ENCODE data around the gene APOC3. TPM values are rescaled to one million over a fixed set of nuclear protein-coding genes. Genes with fewer than 3 reads are reported as not detected.

The APOC3 gene
- total RNA-seq, 1 experiment from 2014 or later: 2.5 TPM

DNA sequence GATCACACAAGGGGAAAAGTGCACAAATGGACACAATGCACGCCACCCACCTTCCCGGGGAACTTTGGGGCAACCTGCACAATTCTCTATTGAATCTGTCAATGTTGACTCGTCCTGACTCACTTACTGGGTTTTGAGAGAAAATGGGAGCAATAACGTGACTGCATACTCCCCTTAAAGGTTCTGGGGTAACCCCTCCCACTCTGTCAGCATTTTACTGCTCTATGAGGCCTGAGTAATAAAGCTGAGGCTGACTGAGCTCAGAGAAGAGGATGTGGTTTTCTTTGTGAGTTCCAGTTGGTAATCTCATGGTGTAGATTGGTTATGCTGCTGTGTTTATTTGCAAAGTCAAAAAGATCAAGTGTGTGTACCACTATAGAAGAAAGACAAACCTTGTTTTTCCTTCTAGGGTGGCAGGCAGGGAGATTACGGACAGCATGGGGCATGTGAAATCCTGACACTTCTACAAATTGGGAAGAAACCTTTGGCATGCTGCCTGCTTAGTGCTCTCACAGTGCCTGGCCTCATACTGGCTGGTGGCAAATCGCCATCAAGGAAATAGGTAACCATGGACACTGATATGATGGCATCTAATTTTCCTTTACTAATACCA, 23.9 kb downstream of the APOC3 start (continued):
- TF ChIP-seq, protein P1, sequence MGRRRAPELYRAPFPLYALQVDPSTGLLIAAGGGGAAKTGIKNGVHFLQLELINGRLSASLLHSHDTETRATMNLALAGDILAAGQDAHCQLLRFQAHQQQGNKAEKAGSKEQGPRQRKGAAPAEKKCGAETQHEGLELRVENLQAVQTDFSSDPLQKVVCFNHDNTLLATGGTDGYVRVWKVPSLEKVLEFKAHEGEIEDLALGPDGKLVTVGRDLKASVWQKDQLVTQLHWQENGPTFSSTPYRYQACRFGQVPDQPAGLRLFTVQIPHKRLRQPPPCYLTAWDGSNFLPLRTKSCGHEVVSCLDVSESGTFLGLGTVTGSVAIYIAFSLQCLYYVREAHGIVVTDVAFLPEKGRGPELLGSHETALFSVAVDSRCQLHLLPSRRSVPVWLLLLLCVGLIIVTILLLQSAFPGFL (CRISPR knock-in tag; IDR thresholded peaks at IDR 0.05; ENCODE audit: borderline replicate concordance): no peak
- no peak for TF ChIP-seq ZNF416 (CRISPR knock-in tag; IDR thresholded peaks at IDR 0.05)
- TF ChIP-seq, protein P2, sequence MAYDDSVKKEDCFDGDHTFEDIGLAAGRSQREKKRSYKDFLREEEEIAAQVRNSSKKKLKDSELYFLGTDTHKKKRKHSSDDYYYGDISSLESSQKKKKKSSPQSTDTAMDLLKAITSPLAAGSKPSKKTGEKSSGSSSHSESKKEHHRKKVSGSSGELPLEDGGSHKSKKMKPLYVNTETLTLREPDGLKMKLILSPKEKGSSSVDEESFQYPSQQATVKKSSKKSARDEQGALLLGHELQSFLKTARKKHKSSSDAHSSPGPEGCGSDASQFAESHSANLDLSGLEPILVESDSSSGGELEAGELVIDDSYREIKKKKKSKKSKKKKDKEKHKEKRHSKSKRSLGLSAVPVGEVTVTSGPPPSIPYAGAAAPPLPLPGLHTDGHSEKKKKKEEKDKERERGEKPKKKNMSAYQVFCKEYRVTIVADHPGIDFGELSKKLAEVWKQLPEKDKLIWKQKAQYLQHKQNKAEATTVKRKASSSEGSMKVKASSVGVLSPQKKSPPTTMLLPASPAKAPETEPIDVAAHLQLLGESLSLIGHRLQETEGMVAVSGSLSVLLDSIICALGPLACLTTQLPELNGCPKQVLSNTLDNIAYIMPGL (CRISPR knock-in tag; IDR thresholded peaks at IDR 0.05): no peak
- TF ChIP-seq, protein P3, sequence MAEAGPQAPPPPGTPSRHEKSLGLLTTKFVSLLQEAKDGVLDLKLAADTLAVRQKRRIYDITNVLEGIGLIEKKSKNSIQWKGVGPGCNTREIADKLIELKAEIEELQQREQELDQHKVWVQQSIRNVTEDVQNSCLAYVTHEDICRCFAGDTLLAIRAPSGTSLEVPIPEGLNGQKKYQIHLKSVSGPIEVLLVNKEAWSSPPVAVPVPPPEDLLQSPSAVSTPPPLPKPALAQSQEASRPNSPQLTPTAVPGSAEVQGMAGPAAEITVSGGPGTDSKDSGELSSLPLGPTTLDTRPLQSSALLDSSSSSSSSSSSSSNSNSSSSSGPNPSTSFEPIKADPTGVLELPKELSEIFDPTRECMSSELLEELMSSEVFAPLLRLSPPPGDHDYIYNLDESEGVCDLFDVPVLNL (CRISPR knock-in tag; IDR thresholded peaks at IDR 0.05; ENCODE audit: borderline replicate concordance, low read depth): no peak
- no peak for TF ChIP-seq NR1H2 (CRISPR knock-in tag; IDR thresholded peaks at IDR 0.05)

DNA sequence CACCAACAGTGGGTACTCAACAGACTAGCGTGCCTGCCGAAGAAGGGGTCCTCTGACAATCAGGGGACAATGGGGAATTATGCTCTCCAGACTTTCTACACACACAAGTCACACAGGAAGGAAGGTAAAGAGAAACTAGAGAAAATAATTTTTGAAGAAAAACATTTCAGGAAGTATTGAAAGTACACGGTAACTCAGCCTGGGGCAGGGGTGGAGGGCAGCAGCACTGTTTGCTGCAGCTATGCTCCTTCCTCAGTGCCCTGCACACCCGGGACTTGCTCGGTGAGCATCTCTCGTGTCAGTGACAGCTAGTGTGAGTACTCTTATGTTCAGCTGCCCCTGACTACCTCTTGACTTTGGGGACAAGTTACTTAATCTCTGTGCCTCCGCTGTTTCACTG, 25.7 kb downstream of the APOC3 start:
- DNase-seq (ENCODE audit: low spot score): no peak
- H3K4me3 Mint-ChIP-seq: no peak overlapping the region

DNA sequence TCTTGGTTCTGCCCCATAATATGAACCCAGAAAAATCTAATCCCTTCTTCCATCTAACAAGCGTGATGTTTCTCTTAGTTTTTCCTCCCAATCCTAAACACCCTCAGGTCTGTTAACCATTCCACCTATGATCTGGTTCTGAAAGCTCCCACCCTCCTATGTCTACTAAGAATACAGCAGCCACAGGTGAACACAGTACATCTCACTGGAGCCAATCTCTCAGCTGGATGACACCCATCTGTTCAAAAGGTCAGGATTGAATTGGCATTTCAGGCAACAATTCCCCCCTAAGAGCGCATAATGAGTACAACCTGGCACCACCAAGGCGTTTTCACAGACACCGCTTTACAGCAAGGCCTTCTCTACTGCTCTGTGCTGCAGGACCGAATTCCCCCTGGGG, 26.7 kb downstream of the APOC3 start:
- POLR2A ChIA-PET: no interaction called here
- CTCF ChIA-PET: interaction anchor here (1.4 to 1.5 kb wide), 2 partner anchors 21 to 65 kb away, joined by 3 to 8 read pairs; no protein-coding TSS in a partner anchor
- no peaks in the 10 kb centered on the region for H3K27me3 Mint-ChIP-seq (ENCODE audit: low read depth)
- TF ChIP-seq EMX1 (CRISPR knock-in tag; IDR thresholded peaks at IDR 0.05): no peak
- no peak for TF ChIP-seq CREB1 (CRISPR knock-in tag; IDR thresholded peaks at IDR 0.05)
- no peak for TF ChIP-seq NR3C1 (CRISPR knock-in tag; conservative IDR thresholded peaks at IDR 0.05; ENCODE audit: low read depth)
- no peak for TF ChIP-seq FOXK1 (CRISPR knock-in tag; IDR thresholded peaks at IDR 0.05)
- TF ChIP-seq GABPB1 (CRISPR knock-in tag; IDR thresholded peaks at IDR 0.05): no peak
- TF ChIP-seq, protein P4, sequence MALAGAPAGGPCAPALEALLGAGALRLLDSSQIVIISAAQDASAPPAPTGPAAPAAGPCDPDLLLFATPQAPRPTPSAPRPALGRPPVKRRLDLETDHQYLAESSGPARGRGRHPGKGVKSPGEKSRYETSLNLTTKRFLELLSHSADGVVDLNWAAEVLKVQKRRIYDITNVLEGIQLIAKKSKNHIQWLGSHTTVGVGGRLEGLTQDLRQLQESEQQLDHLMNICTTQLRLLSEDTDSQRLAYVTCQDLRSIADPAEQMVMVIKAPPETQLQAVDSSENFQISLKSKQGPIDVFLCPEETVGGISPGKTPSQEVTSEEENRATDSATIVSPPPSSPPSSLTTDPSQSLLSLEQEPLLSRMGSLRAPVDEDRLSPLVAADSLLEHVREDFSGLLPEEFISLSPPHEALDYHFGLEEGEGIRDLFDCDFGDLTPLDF (CRISPR knock-in tag; IDR thresholded peaks at IDR 0.05): no peak
- no peak for TF ChIP-seq ZNF671 (CRISPR knock-in tag; IDR thresholded peaks at IDR 0.05)
- TF ChIP-seq, protein P5, sequence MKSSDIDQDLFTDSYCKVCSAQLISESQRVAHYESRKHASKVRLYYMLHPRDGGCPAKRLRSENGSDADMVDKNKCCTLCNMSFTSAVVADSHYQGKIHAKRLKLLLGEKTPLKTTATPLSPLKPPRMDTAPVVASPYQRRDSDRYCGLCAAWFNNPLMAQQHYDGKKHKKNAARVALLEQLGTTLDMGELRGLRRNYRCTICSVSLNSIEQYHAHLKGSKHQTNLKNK (CRISPR knock-in tag; IDR thresholded peaks at IDR 0.05): no peak
- TF ChIP-seq CBFB (CRISPR knock-in tag; IDR thresholded peaks at IDR 0.05; ENCODE audit: low read depth): no peak
- no peak for TF ChIP-seq HMGA2 (CRISPR knock-in tag; IDR thresholded peaks at IDR 0.05)
- TF ChIP-seq TP53 (CRISPR knock-in tag; IDR thresholded peaks at IDR 0.05): no peak

More for the DNA sequence above, 25.7 kb downstream of the APOC3 start:
- H3K36me3 Mint-ChIP-seq: peaks cover 28% of the 10 kb centered on the region
- ChIA-PET POLR2A (no interaction called here), CTCF (interaction anchor here (1.0 to 2.5 kb wide), 3 partner anchors 20 to 123 kb away, joined by 4 to 10 read pairs (median 8); partner anchors contain the start of gene APOA5)
- ATAC-seq: no peak
- H3K4me1 Mint-ChIP-seq: no peaks in the 10 kb centered on the region
- no peaks in the 10 kb centered on the region; the same call in 1 of the 2 replicates for H3K27me3 Mint-ChIP-seq (ENCODE audit: low read depth)
- TF ChIP-seq, protein P6, sequence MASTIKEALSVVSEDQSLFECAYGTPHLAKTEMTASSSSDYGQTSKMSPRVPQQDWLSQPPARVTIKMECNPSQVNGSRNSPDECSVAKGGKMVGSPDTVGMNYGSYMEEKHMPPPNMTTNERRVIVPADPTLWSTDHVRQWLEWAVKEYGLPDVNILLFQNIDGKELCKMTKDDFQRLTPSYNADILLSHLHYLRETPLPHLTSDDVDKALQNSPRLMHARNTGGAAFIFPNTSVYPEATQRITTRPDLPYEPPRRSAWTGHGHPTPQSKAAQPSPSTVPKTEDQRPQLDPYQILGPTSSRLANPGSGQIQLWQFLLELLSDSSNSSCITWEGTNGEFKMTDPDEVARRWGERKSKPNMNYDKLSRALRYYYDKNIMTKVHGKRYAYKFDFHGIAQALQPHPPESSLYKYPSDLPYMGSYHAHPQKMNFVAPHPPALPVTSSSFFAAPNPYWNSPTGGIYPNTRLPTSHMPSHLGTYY (CRISPR knock-in tag; IDR thresholded peaks at IDR 0.05): no peak
- TF ChIP-seq, protein P7, sequence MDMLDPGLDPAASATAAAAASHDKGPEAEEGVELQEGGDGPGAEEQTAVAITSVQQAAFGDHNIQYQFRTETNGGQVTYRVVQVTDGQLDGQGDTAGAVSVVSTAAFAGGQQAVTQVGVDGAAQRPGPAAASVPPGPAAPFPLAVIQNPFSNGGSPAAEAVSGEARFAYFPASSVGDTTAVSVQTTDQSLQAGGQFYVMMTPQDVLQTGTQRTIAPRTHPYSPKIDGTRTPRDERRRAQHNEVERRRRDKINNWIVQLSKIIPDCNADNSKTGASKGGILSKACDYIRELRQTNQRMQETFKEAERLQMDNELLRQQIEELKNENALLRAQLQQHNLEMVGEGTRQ (CRISPR knock-in tag; IDR thresholded peaks at IDR 0.05): no peak
- TF ChIP-seq JUN (CRISPR knock-in tag; IDR thresholded peaks at IDR 0.05): no peak
- TF ChIP-seq CREB1 (CRISPR knock-in tag; IDR thresholded peaks at IDR 0.05): no peak
- no peak for TF ChIP-seq HMGA2 (CRISPR knock-in tag; IDR thresholded peaks at IDR 0.05)
- TF ChIP-seq, protein P3 (CRISPR knock-in tag; IDR thresholded peaks at IDR 0.05; ENCODE audit: borderline replicate concordance, low read depth): no peak
- no peak overlapping the region for H3K27ac Mint-ChIP-seq
- no peaks in the 10 kb centered on the region for H3K9me3 Mint-ChIP-seq

More for the DNA sequence above, 26.7 kb downstream of the APOC3 start:
- H3K9me3 Mint-ChIP-seq: no peaks in the 10 kb centered on the region
- peaks cover 34% of the 10 kb centered on the region for H3K36me3 Mint-ChIP-seq
- H3K4me3 Mint-ChIP-seq: no peak overlapping the region
- ATAC-seq (no peak), DNase-seq (ENCODE audit: low spot score) (no peak)
- H3K4me1 Mint-ChIP-seq: no peaks in the 10 kb centered on the region
- no peak overlapping the region for H3K27ac Mint-ChIP-seq

Data from WTC11 (cell line).